Left lung (tissue), 8 donors: Measurements from ENCODE around the gene CLEC18B. TPM values are rescaled to one million over a fixed set of nuclear protein-coding genes. Genes with fewer than 3 reads are reported as not detected.

Experiments used
- polyA plus RNA-seq, 6 donors: library from polyadenylated mRNA; unstranded; fragments of 120-200 nt; gene quantifications; one replicate each; pipeline ENCODE4 v1.2.1, GENCODE V29; 2013; ENCODE audit not compliant: insufficient read length in 6 of 6
- total RNA-seq, 2 donors: library from RNA; stranded (reverse); fragmentation: NEBNext Ultra II Directional; extraction: Animal tissue kit (Norgen Biotek cat#: 25700); gene quantifications; one replicate each; pipeline ENCODE4 v1.2.1, GENCODE V29; 2021
- donor health status: DM: no; HTN: yes; CAD: no.
- donor health status: DM: no; HTN: no; CAD: no.

The CLEC18B gene
- total and polyA plus RNA-seq, 8 donors: 1.1 to 2.2 (median 1.1) TPM; not detected in 1

Other genes with a start within 250 kb of the CLEC18B start
- 10 to 100 TPM; 50.8 to 79.4 TPM for gene PSMD7, start 124.7 kb downstream of the CLEC18B start, total RNA-seq
- 10 to 100 TPM; 71.2 to 85.3 (median 82.8) TPM for gene PSMD7, start 124.7 kb downstream of the CLEC18B start, polyA plus RNA-seq
- gene NPIPB15, start 45.2 kb downstream of the CLEC18B start, total RNA-seq: 1 to 10 TPM; 2.7 to 7.8 TPM
- 10 to 100 TPM in 3 of 6 donors, 1 to 10 TPM in 3; 2.3 to 11.8 (median 10.1) TPM for gene NPIPB15, start 45.2 kb downstream of the CLEC18B start, polyA plus RNA-seq
- 100 to 1,000 TPM; 116 to 132 TPM for gene GLG1, start 185.6 kb upstream of the CLEC18B start, total RNA-seq
- gene GLG1, start 185.6 kb upstream of the CLEC18B start, polyA plus RNA-seq: 100 to 1,000 TPM; 131 to 147 (median 138) TPM
- 10 to 100 TPM; 20.7 to 26.8 TPM for gene RFWD3, start 245.4 kb upstream of the CLEC18B start, total RNA-seq
- 10 to 100 TPM; 21.5 to 27.7 (median 24.2) TPM for gene RFWD3, start 245.4 kb upstream of the CLEC18B start, polyA plus RNA-seq